ENCODE measurements around the gene SNRPE.
"Not testable (repeated sequence)": the region's sequence is repeated elsewhere in the genome, so short reads cannot be mapped to it uniquely, and the experiment has no call there.

The SNRPE gene

DNA sequence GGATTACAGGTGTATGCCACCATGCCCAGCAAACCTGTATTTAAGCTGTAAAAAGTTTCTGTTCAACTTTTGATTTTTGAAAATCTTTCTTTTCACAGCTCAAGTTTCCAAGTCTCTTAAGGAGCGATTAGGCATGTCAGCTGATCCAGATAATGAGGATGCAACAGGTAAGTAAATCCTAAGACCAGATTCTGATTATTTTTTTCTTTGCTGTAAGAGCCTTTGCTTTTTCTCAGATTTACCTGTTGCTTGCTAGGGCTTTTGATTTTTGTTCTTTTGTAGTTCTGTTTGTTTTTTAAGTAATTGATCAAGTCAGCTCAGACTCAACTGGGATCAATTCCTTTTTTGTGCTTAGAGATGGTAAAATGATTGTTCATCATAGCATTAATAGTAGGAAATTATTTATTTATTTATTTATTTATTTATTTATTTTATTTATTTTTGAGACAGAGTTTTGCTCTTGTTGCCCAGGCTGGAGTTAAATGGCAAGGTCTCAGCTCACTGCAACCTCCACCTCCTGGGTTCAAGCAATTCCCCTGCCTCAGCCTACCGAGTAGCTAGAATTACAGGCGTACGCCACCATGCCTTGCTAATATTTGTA lies 21.1 kb upstream of the SNRPE start:
- H3K4me1 ChIP-seq (ENCODE audit: control insufficient read depth, insufficient read depth, low read length, unreplicated experiment): peaks cover 18% of the 10 kb centered on the region
- H3K27me3 ChIP-seq (ENCODE audit: insufficient read depth, low read length): no peaks in the 10 kb centered on the region
- H2AFZ ChIP-seq (ENCODE audit: low read length, unreplicated experiment): no peak overlapping the region
- peaks cover 7% of the 10 kb centered on the region for H3K79me2 ChIP-seq (ENCODE audit: control insufficient read depth, insufficient read depth, low read length, unreplicated experiment)
- no peak overlapping the region for H3K27ac ChIP-seq (ENCODE audit: low read depth, low read length)
- peaks cover 45% of the 10 kb centered on the region for H3K36me3 ChIP-seq (ENCODE audit: insufficient read depth, low read length)
- H3K4me3 ChIP-seq (ENCODE audit: low read depth, low read length): no peak overlapping the region

DNA sequence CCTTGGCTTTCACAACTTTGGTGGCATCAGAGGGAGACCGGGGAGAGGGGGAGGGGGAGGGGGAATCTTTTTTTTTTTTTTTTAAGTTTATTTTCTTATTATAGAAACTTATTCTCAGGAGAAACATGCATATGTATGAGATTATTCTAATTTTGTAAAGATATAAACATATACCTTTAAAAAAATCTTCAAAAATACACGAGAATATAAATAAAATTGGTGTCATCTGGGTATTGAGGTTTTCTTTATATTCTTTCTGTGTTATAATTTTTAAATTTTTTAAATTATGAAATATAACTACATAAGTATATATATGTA lies 18.9 kb upstream of the SNRPE start:
- Histone ChIP-seq H3K4me1 (ENCODE audit: control insufficient read depth, insufficient read depth, low read length, unreplicated experiment) (peaks cover 18% of the 10 kb centered on the region), H3K36me3 (ENCODE audit: insufficient read depth, low read length) (peaks cover 40% of the 10 kb centered on the region), H3K27me3 (ENCODE audit: insufficient read depth, low read length) (no peaks in the 10 kb centered on the region), H2AFZ (ENCODE audit: low read length, unreplicated experiment) (no peak overlapping the region), H3K27ac (ENCODE audit: low read depth, low read length) (no peak overlapping the region), H3K79me2 (ENCODE audit: control insufficient read depth, insufficient read depth, low read length, unreplicated experiment) (peaks cover 5% of the 10 kb centered on the region), H3K4me3 (ENCODE audit: low read depth, low read length) (no peak overlapping the region)

DNA sequence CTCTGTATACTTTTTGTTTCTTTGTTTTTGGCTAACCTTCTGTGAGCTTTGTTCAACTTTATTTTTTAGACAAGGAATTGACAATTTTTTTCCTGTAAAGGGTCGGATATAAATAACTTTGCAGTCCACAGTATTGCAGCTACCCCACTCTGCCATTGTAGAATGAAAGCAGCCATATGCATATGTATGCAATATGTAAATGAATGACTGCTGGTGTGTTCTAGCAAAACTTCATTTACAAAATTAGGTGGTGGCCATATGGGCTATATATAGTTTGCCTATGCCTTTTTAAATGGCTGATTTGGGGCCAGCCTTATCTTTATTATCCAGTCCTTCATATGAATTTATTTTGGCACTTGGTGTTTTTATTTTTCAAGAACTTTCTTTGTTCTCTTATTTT lies 18.0 kb upstream of the SNRPE start:
- Histone ChIP-seq H3K79me2 (ENCODE audit: control insufficient read depth, insufficient read depth, low read length, unreplicated experiment) (peaks cover 5% of the 10 kb centered on the region), H3K27me3 (ENCODE audit: insufficient read depth, low read length) (no peaks in the 10 kb centered on the region), H3K4me3 (ENCODE audit: low read depth, low read length) (no peak overlapping the region), H3K36me3 (ENCODE audit: insufficient read depth, low read length) (peaks cover 33% of the 10 kb centered on the region), H3K27ac (ENCODE audit: low read depth, low read length) (no peak overlapping the region), H3K4me1 (ENCODE audit: control insufficient read depth, insufficient read depth, low read length, unreplicated experiment) (peaks cover 13% of the 10 kb centered on the region), H2AFZ (ENCODE audit: low read length, unreplicated experiment) (no peak overlapping the region)

DNA sequence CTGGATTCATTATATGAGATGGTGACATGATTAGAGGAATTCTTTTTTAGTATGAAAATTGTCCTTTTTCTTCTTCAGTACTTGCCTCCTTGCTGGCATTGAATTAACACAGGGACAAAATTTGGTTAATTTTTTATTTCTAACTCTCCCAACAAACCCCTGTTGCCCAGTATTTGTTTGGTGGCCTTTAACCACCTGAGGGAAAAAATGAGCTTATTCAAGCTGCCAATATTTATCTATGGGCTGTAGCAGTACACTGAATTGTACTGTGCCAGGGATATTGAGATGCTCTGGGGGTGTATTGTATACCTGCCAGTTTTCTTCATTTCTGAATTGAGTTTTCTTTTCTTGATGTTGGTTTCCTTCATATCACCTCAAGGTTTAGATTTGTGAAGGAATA lies 8.3 kb upstream of the SNRPE start:
- not testable (repeated sequence) for H3K27me3 ChIP-seq (ENCODE audit: insufficient read depth, low read length); H3K27ac ChIP-seq (ENCODE audit: low read depth, low read length); H2AFZ ChIP-seq (ENCODE audit: low read length, unreplicated experiment); H3K4me3 ChIP-seq (ENCODE audit: low read depth, low read length); H3K79me2 ChIP-seq (ENCODE audit: control insufficient read depth, insufficient read depth, low read length, unreplicated experiment); H3K4me1 ChIP-seq (ENCODE audit: control insufficient read depth, insufficient read depth, low read length, unreplicated experiment)
- H3K36me3 ChIP-seq (ENCODE audit: insufficient read depth, low read length): peaks cover 40% of the 10 kb centered on the region

DNA sequence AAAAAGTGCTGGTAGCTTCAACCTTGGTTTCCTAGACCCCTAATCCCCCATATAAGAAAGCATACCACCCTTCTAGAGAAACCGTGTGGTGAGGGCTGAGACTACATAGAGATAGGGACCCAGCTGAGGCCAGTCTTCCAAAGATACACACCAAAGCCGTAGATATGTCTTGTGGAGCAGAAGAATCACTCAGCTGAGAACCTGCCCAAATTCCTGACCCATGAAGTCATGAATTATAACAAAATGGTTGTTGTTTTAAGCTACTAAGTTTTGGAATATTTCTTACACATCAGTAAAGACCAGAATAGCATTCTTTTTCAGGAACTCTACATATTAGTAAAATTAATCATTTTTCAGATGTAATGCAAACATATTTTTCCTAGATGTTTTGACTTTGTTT lies 3.3 kb upstream of the SNRPE start:
- Histone ChIP-seq H3K27me3 (ENCODE audit: insufficient read depth, low read length) (no peaks in the 10 kb centered on the region), H3K4me3 (ENCODE audit: low read depth, low read length) (no peak overlapping the region), H3K79me2 (ENCODE audit: control insufficient read depth, insufficient read depth, low read length, unreplicated experiment) (peaks cover 16% of the 10 kb centered on the region), H3K27ac (ENCODE audit: low read depth, low read length) (peak overlapping the region; percentile 59), H3K36me3 (ENCODE audit: insufficient read depth, low read length) (peaks cover 7% of the 10 kb centered on the region), H3K4me1 (ENCODE audit: control insufficient read depth, insufficient read depth, low read length, unreplicated experiment) (peaks cover 26% of the 10 kb centered on the region), H2AFZ (ENCODE audit: low read length, unreplicated experiment) (no peak overlapping the region)

DNA sequence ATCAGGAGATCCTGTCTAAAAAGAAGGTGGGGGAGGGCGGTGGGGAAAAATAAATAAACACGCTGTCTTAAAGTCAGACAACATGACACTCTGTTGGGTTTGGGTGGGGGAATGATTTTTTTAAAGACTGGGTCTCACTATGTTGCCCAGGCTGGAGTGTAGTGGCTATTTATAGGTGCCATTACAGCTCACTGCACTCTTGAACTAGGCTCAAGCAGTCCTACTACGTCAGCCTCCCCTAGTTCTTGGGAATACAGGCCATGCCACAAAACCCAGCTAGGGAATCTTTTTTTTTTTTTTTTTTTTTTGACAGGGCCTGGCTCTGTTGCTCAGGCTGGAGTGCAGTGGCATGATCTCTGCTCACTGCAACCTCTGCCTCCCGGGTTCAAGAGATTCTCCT lies 2.4 kb upstream of the SNRPE start:
- H2AFZ ChIP-seq (ENCODE audit: low read length, unreplicated experiment): no peak overlapping the region
- peaks cover 32% of the 10 kb centered on the region for H3K4me1 ChIP-seq (ENCODE audit: control insufficient read depth, insufficient read depth, low read length, unreplicated experiment)
- H3K27me3 ChIP-seq (ENCODE audit: insufficient read depth, low read length): no peaks in the 10 kb centered on the region
- H3K36me3 ChIP-seq (ENCODE audit: insufficient read depth, low read length): peaks cover 7% of the 10 kb centered on the region
- H3K4me3 ChIP-seq (ENCODE audit: low read depth, low read length): no peak overlapping the region
- peaks cover 25% of the 10 kb centered on the region for H3K79me2 ChIP-seq (ENCODE audit: control insufficient read depth, insufficient read depth, low read length, unreplicated experiment)
- peak overlapping the region; percentile 59; the same call in 1 of the 2 replicates for H3K27ac ChIP-seq (ENCODE audit: low read depth, low read length)

DNA sequence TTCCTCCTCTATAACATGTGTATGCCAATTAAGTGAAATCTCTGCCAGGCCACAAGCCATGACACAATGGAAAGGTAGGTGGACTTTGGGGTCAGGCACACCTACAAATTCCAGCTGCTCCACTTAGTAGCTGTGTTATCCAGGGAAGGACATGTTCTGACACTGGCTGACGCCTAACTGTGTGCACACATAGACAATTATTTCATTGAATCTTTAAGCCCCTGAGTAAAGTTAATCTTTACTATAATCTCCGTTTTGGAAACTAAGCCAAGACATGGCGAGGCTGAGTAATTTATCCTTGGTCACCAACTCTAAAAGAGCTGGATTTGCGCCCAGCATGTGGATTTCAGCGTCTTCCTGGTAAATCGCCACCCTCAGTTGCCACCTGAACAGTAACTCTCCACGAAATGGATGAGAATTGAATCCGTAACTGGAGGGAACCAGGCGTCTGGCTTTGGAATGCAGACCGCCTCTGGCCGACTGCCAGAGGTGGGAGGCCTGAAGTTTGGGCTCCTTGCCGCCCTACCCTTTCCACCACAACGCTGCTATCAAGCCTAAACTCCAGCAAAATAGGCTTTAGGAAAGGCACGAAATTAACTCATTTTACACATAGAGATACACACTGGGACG lies 888 bp upstream of the SNRPE start:
- peak overlapping the region; percentile 37 for H3K27ac ChIP-seq (ENCODE audit: low read depth, low read length)

DNA sequence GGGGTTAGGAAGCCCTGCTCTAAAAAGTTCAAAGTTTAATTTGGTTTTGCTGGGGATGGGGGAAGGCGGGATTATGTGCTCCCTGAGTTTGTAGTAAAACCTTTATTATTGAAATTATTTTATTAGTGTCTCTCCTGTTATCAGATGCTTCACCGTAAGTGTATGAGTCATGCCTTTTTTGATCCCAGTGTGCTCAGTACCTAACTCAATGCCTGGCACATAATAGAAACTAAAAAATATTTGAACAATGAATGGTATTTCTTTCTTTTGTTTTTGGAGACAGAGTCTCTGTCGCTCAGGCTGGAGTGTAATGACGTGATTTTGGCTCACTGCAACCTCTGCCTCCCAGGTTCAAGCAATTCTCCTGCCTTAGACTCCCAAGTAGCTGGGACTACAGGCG lies 6.4 kb downstream of the SNRPE start:
- Histone ChIP-seq H3K4me3 (ENCODE audit: low read depth, low read length) (no peak overlapping the region), H3K79me2 (ENCODE audit: control insufficient read depth, insufficient read depth, low read length, unreplicated experiment) (peaks cover 19% of the 10 kb centered on the region), H2AFZ (ENCODE audit: low read length, unreplicated experiment) (no peak overlapping the region), H3K27ac (ENCODE audit: low read depth, low read length) (peak overlapping the region; percentile 56), H3K27me3 (ENCODE audit: insufficient read depth, low read length) (no peaks in the 10 kb centered on the region), H3K36me3 (ENCODE audit: insufficient read depth, low read length) (peaks cover 32% of the 10 kb centered on the region), H3K4me1 (ENCODE audit: control insufficient read depth, insufficient read depth, low read length, unreplicated experiment) (peaks cover 22% of the 10 kb centered on the region)

More for the DNA sequence above, 888 bp upstream of the SNRPE start:
- peaks cover 32% of the 10 kb centered on the region for H3K4me1 ChIP-seq (ENCODE audit: control insufficient read depth, insufficient read depth, low read length, unreplicated experiment)
- peaks cover 30% of the 10 kb centered on the region for H3K79me2 ChIP-seq (ENCODE audit: control insufficient read depth, insufficient read depth, low read length, unreplicated experiment)
- H2AFZ ChIP-seq (ENCODE audit: low read length, unreplicated experiment): peak overlapping the region; percentile 74
- H3K36me3 ChIP-seq (ENCODE audit: insufficient read depth, low read length): peaks cover 14% of the 10 kb centered on the region
- H3K4me3 ChIP-seq (ENCODE audit: low read depth, low read length): peak overlapping the region; percentile 92
- no peaks in the 10 kb centered on the region for H3K27me3 ChIP-seq (ENCODE audit: insufficient read depth, low read length)

DNA sequence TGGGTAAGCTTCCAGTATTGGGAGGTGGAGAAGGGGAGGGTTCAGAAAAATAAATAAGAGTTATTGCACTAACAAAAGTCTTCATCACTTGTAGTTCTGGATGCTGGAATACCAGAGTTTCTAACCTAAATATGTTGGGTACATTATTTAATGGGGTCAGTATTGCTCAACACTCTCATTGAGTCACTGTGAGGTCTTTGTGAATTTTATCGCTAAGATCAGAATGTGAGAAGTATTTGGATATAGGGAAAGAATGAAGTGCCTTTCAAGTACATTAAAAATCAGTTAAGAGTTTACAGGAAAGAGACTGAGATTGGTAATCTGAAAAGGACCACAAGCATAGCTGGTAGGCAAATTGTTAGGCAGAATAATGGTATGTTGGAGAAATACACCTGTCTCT lies 8.8 kb downstream of the SNRPE start:
- H3K27me3 ChIP-seq (ENCODE audit: insufficient read depth, low read length): no peaks in the 10 kb centered on the region
- H3K4me3 ChIP-seq (ENCODE audit: low read depth, low read length): no peak overlapping the region
- no peak overlapping the region for H2AFZ ChIP-seq (ENCODE audit: low read length, unreplicated experiment)
- H3K36me3 ChIP-seq (ENCODE audit: insufficient read depth, low read length): peaks cover 24% of the 10 kb centered on the region
- peaks cover 3% of the 10 kb centered on the region for H3K79me2 ChIP-seq (ENCODE audit: control insufficient read depth, insufficient read depth, low read length, unreplicated experiment)
- peak overlapping the region; percentile 18; the same call in 1 of the 2 replicates for H3K27ac ChIP-seq (ENCODE audit: low read depth, low read length)
- H3K4me1 ChIP-seq (ENCODE audit: control insufficient read depth, insufficient read depth, low read length, unreplicated experiment): peaks cover 14% of the 10 kb centered on the region

DNA sequence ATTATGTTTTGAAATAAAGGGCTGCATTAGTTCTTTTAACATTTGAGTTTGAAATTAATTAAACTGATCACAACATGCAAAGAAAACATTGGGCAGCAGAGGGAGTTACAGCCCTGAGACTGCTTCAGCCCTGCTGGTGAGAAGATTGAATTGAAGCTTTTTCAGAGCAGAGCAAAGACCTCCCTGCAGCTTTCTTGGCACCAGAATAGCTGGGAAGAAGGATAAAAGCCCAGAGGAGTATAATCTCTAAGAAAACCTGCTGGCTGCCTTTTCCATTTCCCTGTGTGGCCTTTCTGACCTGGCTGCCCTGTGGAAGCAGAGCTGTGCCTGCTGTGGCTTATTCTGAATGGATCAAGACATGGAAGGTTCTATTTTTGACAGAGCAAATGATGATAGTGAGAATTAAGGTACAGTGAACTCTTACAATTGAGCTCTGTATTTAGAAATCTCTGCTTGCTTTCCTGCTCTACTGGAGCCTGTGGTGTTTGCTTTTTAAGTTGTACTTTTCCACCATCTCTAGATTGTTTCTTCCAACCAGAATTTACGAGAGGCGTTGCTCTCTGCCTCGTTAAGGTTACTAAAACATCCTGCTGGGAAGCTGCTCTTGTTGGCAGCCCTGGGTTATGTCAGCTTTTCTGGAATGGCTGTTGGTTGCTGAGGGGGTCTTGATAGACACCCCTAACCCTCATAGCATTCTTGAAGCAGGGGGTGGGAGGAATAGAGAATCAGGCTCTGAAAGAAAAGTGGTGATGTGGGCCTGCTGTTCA lies 9.9 kb downstream of the SNRPE start:
- Histone ChIP-seq H3K4me1 (ENCODE audit: control insufficient read depth, insufficient read depth, low read length, unreplicated experiment) (peaks cover 14% of the 10 kb centered on the region), H3K79me2 (ENCODE audit: control insufficient read depth, insufficient read depth, low read length, unreplicated experiment) (peaks cover 3% of the 10 kb centered on the region), H2AFZ (ENCODE audit: low read length, unreplicated experiment) (no peak overlapping the region), H3K27ac (ENCODE audit: low read depth, low read length) (no peak overlapping the region), H3K4me3 (ENCODE audit: low read depth, low read length) (no peak overlapping the region), H3K36me3 (ENCODE audit: insufficient read depth, low read length) (peaks cover 21% of the 10 kb centered on the region), H3K27me3 (ENCODE audit: insufficient read depth, low read length) (no peaks in the 10 kb centered on the region)

DNA sequence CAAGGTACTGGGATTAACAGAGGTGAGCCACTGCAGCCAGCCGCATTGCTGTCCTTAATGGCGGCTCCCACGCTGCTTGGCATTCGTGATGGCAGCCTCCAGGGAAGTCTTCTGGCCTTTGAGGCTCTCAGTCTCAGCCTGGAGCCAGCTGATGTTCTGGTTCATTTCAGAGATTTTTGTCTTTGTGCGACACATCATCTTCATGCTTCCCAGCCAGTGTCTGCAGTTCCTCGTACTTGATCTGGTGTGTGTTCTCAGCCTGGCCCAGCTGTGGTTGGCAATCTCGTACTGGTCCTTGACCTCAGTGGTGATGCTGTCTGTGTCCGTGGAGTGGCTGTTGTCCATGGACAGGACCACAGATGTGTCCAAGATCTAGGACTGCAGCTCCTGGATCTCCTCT lies 11.7 kb downstream of the SNRPE start:
- H3K4me3 ChIP-seq (ENCODE audit: low read depth, low read length): no peak overlapping the region
- H3K79me2 ChIP-seq (ENCODE audit: control insufficient read depth, insufficient read depth, low read length, unreplicated experiment): no peaks in the 10 kb centered on the region
- H3K4me1 ChIP-seq (ENCODE audit: control insufficient read depth, insufficient read depth, low read length, unreplicated experiment): peaks cover 11% of the 10 kb centered on the region
- no peaks in the 10 kb centered on the region for H3K27me3 ChIP-seq (ENCODE audit: insufficient read depth, low read length)
- H3K36me3 ChIP-seq (ENCODE audit: insufficient read depth, low read length): peaks cover 12% of the 10 kb centered on the region
- H3K27ac ChIP-seq (ENCODE audit: low read depth, low read length): no peak overlapping the region
- no peak overlapping the region for H2AFZ ChIP-seq (ENCODE audit: low read length, unreplicated experiment)

Data from ACC112 (cell line).